HUES48 (cell line): ENCODE results near the gene KIAA1217.

ENCODE experiments used
- H3K27ac ChIP-seq: one replicate; pipeline ENCODE4 v1.7.0; 2013; ENCODE audit warnings: low read depth, low read length, inconsistent platforms
- H3K27me3 ChIP-seq: 2 replicates; pipeline ENCODE4 v1.6.1; 2013; ENCODE audit warnings: mild to moderate bottlenecking, low read length; ENCODE audit not compliant: control insufficient read depth, insufficient read depth
- H3K36me3 ChIP-seq: 2 replicates; pipeline ENCODE4 v1.6.1; 2013; ENCODE audit warnings: low read length; ENCODE audit not compliant: control insufficient read depth, insufficient read depth
- H3K4me1 ChIP-seq: 2 replicates; pipeline ENCODE4 v1.6.1; 2013; ENCODE audit warnings: mild to moderate bottlenecking, low read length; ENCODE audit not compliant: control insufficient read depth, insufficient read depth
- H3K4me3 ChIP-seq: 2 replicates; pipeline ENCODE4 v1.5.1; 2013; ENCODE audit warnings: mild to moderate bottlenecking, low read depth, low read length
- H3K9ac ChIP-seq: 2 replicates; pipeline ENCODE4 v1.6.1; 2013; ENCODE audit warnings: mild to moderate bottlenecking, low read depth, low read length, moderate library complexity
- H3K9me3 ChIP-seq: 2 replicates; pipeline ENCODE4 v1.6.1; 2013; ENCODE audit warnings: low read length; ENCODE audit not compliant: control insufficient read depth, insufficient read depth

KIAA1217 gene

DNA sequence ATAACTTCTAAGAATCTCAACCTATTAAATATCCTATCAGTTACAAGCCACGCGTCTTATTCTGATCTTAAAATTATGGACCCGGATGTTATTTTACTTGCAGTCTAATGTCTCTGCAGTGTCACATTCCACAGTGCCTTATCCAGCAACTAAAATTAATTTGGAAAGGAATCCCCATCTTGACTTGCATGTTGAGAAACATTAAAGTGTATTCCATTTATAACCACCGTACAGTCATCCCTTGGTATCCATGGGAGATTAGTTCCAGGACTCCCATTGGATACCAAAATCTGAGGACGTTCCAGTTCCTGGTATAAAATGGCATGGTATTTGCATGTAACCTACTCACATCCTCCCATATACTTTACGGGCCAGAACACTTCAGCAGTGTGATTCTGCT is 320.0 kb downstream of the KIAA1217 start:
- H3K36me3 ChIP-seq: peaks cover 35% of the 10 kb centered on the region
- H3K9me3 ChIP-seq: no peaks in the 10 kb centered on the region
- no peaks in the 10 kb centered on the region for H3K27me3 ChIP-seq
- H3K4me1 ChIP-seq: no peaks in the 10 kb centered on the region
- H3K27ac ChIP-seq: no peak overlapping the region
- H3K4me3 ChIP-seq: no peak overlapping the region
- no peak overlapping the region for H3K9ac ChIP-seq

- no peaks in the 10 kb centered on the region for H3K9me3 ChIP-seq
- H3K9ac ChIP-seq: no peak overlapping the region
- no peaks in the 10 kb centered on the region for H3K27me3 ChIP-seq
- peaks cover 49% of the 10 kb centered on the region for H3K36me3 ChIP-seq
- no peak overlapping the region for H3K4me3 ChIP-seq
- no peaks in the 10 kb centered on the region for H3K4me1 ChIP-seq
- no peak overlapping the region for H3K27ac ChIP-seq
Observed at GRCh38 chr10:24531439-24531838, 322.5 kb downstream of the KIAA1217 start.

- no peak overlapping the region for H3K27ac ChIP-seq
- no peaks in the 10 kb centered on the region for H3K4me1 ChIP-seq
- H3K4me3 ChIP-seq: no peak overlapping the region
- peaks cover 50% of the 10 kb centered on the region for H3K36me3 ChIP-seq
- no peak overlapping the region for H3K9ac ChIP-seq
- no peaks in the 10 kb centered on the region for H3K9me3 ChIP-seq
- no peaks in the 10 kb centered on the region for H3K27me3 ChIP-seq
Observed at GRCh38 chr10:24533981-24534380, 325.0 kb downstream of the KIAA1217 start.

DNA sequence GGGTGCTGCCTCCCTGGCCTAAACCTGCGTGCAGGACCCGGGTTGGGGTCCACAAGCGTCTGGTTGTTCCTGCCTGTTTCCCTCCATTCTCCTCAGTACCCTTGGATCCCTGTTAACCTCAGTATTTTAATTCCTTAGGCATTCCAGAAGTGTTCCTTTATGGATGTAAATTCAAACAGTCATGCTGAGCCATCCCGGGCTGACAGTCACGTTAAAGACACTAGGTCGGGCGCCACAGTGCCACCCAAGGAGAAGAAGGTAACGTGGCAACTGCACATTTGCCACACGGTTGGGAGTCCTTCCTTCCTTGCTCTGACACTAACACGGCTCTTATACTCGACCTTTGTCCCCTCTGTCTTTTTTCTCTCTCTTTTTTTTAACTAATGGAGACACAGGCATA is 327.7 kb downstream of the KIAA1217 start:
- no peaks in the 10 kb centered on the region for H3K9me3 ChIP-seq
- H3K9ac ChIP-seq: no peak overlapping the region
- no peaks in the 10 kb centered on the region for H3K27me3 ChIP-seq
- H3K27ac ChIP-seq: no peak overlapping the region
- no peaks in the 10 kb centered on the region for H3K4me1 ChIP-seq
- peaks cover 46% of the 10 kb centered on the region for H3K36me3 ChIP-seq
- H3K4me3 ChIP-seq: no peak overlapping the region

DNA sequence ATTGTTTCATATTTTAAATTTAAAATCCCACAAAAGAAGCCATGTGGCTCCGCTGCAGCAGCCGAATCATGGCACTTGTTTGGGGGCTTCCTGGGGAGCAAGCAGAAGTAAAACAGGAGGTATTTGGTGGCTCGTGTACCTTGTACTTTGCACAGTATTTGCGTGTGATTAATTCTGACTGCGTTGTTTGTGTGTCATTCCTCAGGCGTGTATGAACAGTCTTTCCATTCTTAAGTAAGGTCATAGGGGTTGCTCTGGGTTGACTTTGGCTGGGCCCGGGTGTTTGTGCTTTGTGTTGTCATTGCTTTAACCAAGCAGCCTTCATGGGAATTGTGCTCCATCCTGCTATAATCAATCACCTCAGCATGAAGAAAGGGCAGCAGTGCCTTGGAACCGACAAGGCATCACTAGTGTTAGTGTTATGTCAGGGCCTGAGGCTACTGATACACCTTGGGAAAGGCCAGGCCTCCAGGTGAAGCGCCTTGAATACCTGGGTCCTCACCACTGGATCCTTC is 332.4 kb downstream of the KIAA1217 start:
- H3K9me3 ChIP-seq: no peaks in the 10 kb centered on the region
- no peak overlapping the region for H3K4me3 ChIP-seq
- no peaks in the 10 kb centered on the region for H3K27me3 ChIP-seq
- peaks cover 24% of the 10 kb centered on the region for H3K36me3 ChIP-seq
- no peak overlapping the region for H3K9ac ChIP-seq
- no peak overlapping the region for H3K27ac ChIP-seq
- H3K4me1 ChIP-seq: no peaks in the 10 kb centered on the region

DNA sequence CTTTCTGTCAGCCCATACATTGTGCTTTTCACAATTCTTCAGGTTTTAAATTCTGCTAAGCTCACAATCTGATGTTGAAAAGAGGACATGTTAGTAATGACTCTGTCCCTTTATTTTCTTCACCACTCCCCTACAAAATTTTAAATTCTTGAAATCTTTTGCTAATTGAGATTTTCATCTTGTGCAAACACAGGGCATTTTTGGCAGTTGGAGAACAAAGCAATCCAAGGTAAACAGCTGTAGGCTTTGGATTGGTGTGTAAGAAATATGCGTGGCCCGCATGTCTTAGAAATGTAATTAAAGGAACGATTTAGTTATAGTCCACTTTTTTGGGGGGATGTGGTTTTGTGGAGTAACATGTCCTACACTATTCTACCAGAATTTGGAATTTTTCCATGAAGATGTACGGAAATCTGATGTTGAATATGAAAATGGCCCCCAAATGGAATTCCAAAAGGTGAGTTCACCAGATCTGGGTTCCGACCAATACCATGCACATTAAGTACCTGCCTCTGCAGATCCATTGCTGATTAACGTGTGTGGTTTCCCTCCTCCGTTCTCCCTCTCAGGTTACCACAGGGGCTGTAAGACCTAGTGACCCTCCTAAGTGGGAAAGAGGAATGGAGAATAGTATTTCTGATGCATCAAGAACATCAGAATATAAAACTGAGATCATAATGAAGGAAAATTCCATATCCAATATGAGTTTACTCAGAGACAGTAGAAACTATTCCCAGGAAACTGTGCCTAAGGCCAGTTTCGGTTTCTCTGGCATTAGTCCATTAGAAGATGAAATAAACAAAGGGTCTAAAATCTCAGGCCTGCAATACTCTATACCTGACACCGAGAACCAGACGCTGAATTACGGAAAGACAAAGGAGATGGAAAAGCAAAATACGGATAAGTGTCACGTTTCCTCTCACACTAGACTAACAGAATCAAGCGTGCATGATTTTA is 333.7 kb downstream of the KIAA1217 start:
- Histone ChIP-seq H3K4me3 (no peak overlapping the region), H3K36me3 (peaks cover 17% of the 10 kb centered on the region; the same call in 1 of the 2 replicates), H3K4me1 (no peaks in the 10 kb centered on the region), H3K9ac (no peak overlapping the region), H3K27ac (no peak overlapping the region), H3K27me3 (no peaks in the 10 kb centered on the region), H3K9me3 (no peaks in the 10 kb centered on the region)

DNA sequence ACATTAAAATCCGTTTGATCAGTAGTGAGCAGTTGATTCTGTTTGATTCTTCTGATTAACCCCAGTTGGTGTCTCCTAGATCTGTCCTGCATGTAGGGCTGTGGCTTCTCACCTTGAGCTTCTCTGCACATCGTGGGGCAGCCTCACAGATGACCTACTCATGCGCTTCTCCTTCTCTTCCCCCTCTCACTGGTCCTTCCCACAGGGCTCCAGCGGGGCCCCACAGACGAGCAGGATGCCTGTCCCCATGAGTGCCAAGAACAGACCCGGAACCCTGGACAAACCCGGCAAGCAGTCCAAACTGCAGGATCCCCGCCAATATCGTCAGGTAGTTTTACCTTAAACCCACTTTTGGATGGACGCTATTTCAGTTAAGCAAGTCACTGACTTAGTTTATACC is 335.8 kb downstream of the KIAA1217 start:
- Histone ChIP-seq H3K4me1 (no peaks in the 10 kb centered on the region), H3K9me3 (no peaks in the 10 kb centered on the region), H3K4me3 (no peak overlapping the region), H3K27ac (no peak overlapping the region), H3K27me3 (no peaks in the 10 kb centered on the region), H3K36me3 (peaks cover 14% of the 10 kb centered on the region; the same call in 1 of the 2 replicates), H3K9ac (no peak overlapping the region)

DNA sequence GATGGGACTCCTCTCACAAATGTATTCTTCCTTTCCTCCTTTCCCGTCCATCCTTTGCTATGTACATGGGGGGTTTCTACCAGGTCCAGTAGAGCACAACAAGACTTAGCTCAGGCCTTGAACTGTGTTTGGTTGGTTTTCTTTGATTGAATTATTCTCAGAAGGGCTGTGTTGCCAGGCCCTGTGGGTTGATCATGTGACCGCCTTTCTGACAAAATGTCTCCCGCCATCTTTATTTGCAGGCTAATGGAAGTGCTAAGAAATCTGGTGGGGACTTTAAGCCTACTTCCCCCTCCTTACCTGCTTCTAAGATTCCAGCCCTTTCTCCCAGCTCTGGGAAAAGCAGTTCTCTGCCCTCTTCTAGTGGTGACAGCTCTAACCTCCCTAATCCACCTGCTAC is 336.6 kb downstream of the KIAA1217 start:
- H3K9me3 ChIP-seq: no peaks in the 10 kb centered on the region
- peaks cover 14% of the 10 kb centered on the region; the same call in 1 of the 2 replicates for H3K36me3 ChIP-seq
- H3K9ac ChIP-seq: no peak overlapping the region
- H3K27me3 ChIP-seq: no peaks in the 10 kb centered on the region
- H3K4me3 ChIP-seq: no peak overlapping the region
- no peak overlapping the region for H3K27ac ChIP-seq
- H3K4me1 ChIP-seq: no peaks in the 10 kb centered on the region

DNA sequence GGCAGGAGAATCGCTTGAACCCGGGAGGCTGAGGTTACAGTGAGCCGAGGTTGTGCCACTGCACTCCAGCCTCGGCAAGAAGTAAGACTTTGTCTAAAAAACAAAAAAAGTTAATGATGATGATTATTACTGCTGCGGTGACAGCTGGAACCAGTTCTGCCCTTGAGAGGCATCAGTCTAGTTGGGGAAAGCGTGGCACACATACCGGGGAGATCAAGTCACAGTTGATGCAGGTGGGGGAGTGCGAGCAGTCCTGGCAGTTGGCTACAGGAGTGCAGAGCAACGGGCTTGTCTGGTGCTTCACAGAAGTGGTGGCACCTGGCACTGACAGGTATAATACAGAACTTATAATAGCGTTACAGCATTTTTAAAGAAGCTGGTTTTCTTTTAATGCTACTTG is 341.7 kb downstream of the KIAA1217 start:
- H3K9ac ChIP-seq: no peak overlapping the region
- no peak overlapping the region for H3K27ac ChIP-seq
- H3K4me1 ChIP-seq: peaks cover 13% of the 10 kb centered on the region

DNA sequence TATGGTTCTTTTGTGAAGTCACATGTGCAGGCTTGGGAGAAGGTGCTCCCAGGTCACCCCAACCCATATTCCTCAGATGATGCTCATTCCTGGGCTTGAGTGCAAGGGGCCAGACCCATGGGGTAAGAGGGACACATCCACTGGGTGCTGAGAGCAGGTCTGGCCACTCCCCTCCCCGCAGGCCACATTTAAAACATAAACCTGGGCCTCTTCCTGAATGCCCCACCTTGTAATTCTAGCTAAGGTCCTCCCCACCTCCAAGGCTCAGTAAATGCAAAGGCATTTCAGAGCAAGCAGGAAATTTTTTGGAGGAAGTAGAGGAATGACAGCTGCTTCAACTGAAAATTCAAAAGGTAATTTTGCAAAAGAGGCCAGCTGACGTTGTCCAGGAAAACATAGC is 342.2 kb downstream of the KIAA1217 start:
- Histone ChIP-seq H3K4me1 (peaks cover 13% of the 10 kb centered on the region), H3K36me3 (no peaks in the 10 kb centered on the region), H3K9me3 (no peaks in the 10 kb centered on the region), H3K4me3 (no peak overlapping the region), H3K27ac (peak overlapping the region; percentile 1), H3K9ac (no peak overlapping the region), H3K27me3 (no peaks in the 10 kb centered on the region)

More for the DNA sequence above, 341.7 kb downstream of the KIAA1217 start:
- Histone ChIP-seq H3K36me3 (no peaks in the 10 kb centered on the region), H3K4me3 (no peak overlapping the region), H3K9me3 (no peaks in the 10 kb centered on the region), H3K27me3 (no peaks in the 10 kb centered on the region)

GRCh38 chr10:24552346-24553016 is 343.5 kb downstream of the KIAA1217 start:
- Histone ChIP-seq H3K36me3 (no peaks in the 10 kb centered on the region), H3K27me3 (no peaks in the 10 kb centered on the region), H3K9ac (no peak overlapping the region), H3K4me3 (no peak overlapping the region), H3K27ac (no peak overlapping the region), H3K4me1 (peaks cover 13% of the 10 kb centered on the region), H3K9me3 (no peaks in the 10 kb centered on the region)
